GM18526 (cell line): ENCODE measurements around the gene TAS2R20.

Source experiments
- POLR2A ChIP-seq: IDR thresholded peaks from 3 replicates; pipeline ENCODE4 v1.6.1; 2011; ENCODE audit not compliant: insufficient read length; ENCODE audit errors: extremely low read depth

TAS2R20 gene

GRCh38 chr12:10968765-10969456 is 29.2 kb downstream of the TAS2R20 start:
- TF ChIP-seq POLR2A: no peak

DNA sequence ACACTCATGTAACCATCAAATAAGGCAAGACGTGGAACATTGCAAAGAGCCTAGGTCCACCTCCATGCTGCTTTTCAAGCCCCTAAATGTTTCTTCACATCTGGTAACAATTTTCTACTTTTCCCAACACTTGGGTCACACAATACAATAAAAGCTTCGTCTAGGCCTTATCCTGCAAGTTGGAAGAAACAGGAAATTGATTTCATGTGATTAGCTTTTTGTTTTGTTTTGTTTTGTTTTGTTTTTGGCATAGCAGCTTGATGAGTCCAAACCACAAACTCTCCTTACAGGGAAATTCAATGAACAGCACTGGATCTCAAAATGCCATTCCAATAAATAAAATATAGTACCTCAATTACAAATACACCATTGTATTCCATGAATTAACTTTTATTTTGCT is 30.7 kb downstream of the TAS2R20 start:
- no peak for TF ChIP-seq POLR2A

GRCh38 chr12:10966314-10966713 is 31.8 kb downstream of the TAS2R20 start:
- TF ChIP-seq POLR2A: no peak

DNA sequence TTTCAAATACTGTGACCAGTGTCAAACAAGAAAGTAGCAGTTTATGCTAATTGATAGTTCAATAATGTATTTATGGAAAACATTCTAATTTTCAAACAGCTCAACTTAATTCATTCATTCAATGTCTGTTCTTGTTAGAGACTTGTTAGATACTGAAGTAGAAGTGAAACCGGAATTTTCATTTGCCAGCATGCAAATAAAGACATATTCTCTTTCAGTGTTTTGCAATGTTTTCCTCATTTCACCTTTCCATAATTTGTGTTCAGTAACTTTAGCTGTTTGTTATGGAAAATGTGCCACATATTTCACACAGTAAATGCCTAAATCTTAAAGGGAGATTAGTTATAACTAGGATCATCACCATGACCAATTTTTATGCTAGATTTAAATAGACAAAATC is 32.6 kb downstream of the TAS2R20 start:
- no peak for TF ChIP-seq POLR2A

DNA sequence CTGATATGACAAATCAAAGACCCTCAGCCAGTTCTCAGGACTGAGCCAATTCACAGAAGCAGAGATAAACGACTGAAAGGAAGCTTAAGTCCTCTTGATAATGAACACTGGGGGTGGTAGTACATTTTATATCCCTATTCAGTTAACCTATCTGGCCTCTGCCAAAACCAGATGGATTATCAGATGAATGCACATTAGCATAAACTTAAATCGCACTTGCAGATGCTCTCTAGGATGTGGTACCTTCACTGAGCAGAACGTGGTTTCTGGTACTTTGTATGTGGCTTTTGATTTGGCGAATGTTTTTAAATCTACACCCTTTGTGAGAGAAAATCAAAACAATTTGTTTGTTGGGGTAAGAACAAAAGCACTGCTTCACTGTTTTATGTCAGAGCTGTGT is 37.9 kb downstream of the TAS2R20 start:
- no peak for TF ChIP-seq POLR2A

DNA sequence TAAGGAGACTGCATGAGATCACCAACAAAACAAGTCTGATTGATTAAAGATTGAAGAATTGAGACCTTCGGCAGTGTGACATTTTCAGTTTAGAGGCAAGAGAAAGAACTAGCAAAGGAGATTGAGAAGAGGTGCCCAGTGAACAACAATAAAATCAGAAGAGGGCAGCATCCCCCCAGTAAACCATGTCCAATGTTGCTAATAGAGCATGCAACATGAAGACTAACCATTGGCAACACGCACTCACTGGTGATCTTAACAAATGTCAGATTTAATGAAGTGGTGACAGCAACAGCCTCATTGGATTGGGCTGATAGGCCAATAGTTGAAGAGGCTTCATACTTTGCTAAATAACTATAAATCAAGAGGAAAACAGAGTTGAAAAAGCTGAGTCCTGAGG is 38.3 kb downstream of the TAS2R20 start:
- TF ChIP-seq POLR2A: no peak

DNA sequence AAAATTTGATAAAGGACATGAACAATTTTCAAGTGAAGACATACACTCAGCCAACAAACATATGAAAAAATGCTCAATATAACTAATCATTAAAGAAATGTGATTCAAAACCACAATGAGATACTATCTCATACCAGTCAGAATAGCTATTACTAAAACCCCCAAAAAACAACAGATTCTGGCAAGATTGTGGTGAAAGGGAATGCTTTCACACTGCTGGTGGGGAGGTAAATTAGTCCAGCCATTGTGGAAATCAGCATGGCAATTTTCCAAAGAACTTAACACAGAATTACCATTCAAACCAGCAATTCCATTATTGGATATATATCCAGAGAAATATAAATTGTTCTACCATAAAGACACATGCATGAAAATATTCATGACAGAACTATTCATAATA is 40.4 kb downstream of the TAS2R20 start:
- no peak for TF ChIP-seq POLR2A

DNA sequence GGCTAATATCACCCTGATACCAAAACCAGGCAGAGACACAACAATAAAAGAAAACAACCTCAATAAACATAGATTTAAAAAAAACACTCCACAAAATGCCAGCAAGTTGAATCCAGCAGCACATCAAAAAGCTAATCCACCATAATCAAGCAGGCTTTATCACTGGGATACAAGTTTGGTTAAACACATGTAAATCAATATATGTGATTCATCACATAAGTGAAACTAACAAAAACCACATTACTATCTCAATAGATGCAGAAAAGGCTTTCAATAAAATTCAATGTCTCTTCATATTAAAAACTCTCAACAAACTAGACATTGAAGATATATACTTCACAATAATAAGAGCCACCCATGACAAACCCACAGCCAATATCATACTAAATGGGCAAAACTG is 42.0 kb downstream of the TAS2R20 start:
- TF ChIP-seq POLR2A: no peak

DNA sequence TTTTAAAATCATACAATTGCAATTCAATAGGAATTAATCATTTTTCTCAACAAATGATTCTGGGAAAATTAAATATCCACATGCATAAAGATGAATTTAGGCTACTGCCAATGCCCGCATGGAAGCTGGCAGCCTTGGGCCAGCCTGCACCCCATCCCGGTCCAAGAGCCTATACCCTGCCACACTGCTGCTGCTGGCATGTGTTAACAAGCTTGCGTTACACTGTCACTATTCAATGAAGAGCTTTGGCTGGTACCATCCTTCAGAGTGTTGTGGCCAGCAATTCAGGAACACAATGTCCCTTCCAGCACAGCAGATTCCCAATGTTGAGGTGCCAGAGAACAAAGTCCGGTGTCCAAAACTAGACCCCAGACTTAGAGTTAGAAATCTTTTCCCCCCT is 45.5 kb downstream of the TAS2R20 start:
- TF ChIP-seq POLR2A: no peak
